Tibial nerve (tissue), 4 donors: ENCODE results near the gene DSTYK. TPM values are rescaled to one million over a fixed set of nuclear protein-coding genes. Genes with fewer than 3 reads are reported as not detected.

ENCODE experiments used
- DNase-seq, 2 donors: peaks; one replicate each; pipeline ENCODE4 v3.0.0-alpha.2; 2019; ENCODE audit warnings: low spot score in 2 of 2
- H3K27ac ChIP-seq, 4 donors: fragments of 200-600 bp; sonication (generic) in 3 of 4; one replicate each; pipeline ENCODE4 v1.5.1; 2017 to 2019; ENCODE audit warnings: mild to moderate bottlenecking in 1 of 4
- H3K27me3 ChIP-seq, 2 donors: fragments of 200-600 bp; sonication (generic) in 1 of 2; one replicate each; pipeline versions ENCODE4 v1.5.1 to v1.6.0; 2017 to 2019
- H3K36me3 ChIP-seq, 3 donors: fragments of 200-600 bp; sonication (generic); one replicate each; pipeline ENCODE4 v1.5.1; 2018 to 2019
- H3K4me1 ChIP-seq, 4 donors: fragments of 200-600 bp; sonication (generic) in 3 of 4; one replicate each; pipeline ENCODE4 v1.5.1; 2017 to 2019
- H3K4me3 ChIP-seq, 4 donors: fragments of 200-600 bp; sonication (generic) in 3 of 4; one replicate each; pipeline ENCODE4 v1.5.1; 2017 to 2019; ENCODE audit warnings: mild to moderate bottlenecking in 1 of 4, moderate library complexity in 1 of 4
- H3K9me3 ChIP-seq, 4 donors: fragments of 200-600 bp; sonication (generic) in 3 of 4; one replicate each; pipeline ENCODE4 v1.5.1; 2017 to 2019
- EP300 ChIP-seq, 2 donors: sonication (generic); formaldehyde crosslinking; IDR thresholded peaks; one replicate each; pipeline ENCODE4 v1.6.1; 2017; ENCODE audit warnings: antibody characterized with exemption in 2 of 2, mild to moderate bottlenecking in 1 of 2
- POLR2A ChIP-seq, 2 donors: fragments of 450-650 bp; IDR thresholded peaks; one replicate each; pipeline ENCODE4 v1.6.1; 2017; ENCODE audit warnings: antibody characterized with exemption in 2 of 2, mild to moderate bottlenecking in 2 of 2, moderate library complexity in 2 of 2
- WGBS, 2 donors: methylation state at CpG; one replicate each; pipeline ENCODE4 v1.1.5; 2018; 5-methylcytosine and 5-hydroxymethylcytosine counted together
- total RNA-seq, 4 donors: library from RNA; depleted of rRNA; stranded (reverse); fragments of >200 nt; gene quantifications; one replicate each; pipeline ENCODE4 v1.1.0, GENCODE V29; 2016
- TF ChIP-seq, protein P1 (sequence below), 5 experiments: fragments of 200-600 bp in 3 of 5; fragments of 450-650 bp in 2 of 5; sonication (generic) in 3 of 5; IDR thresholded peaks; one replicate each; pipeline ENCODE4 v1.5.1; 2016 to 2019; ENCODE audit warnings: antibody characterized with exemption in 5 of 5, mild to moderate bottlenecking in 3 of 5, moderate library complexity in 2 of 5

DSTYK gene
- total RNA-seq, 4 donors from 2014 or later = 10.5 to 15.5 (median 14.1) TPM

DNA sequence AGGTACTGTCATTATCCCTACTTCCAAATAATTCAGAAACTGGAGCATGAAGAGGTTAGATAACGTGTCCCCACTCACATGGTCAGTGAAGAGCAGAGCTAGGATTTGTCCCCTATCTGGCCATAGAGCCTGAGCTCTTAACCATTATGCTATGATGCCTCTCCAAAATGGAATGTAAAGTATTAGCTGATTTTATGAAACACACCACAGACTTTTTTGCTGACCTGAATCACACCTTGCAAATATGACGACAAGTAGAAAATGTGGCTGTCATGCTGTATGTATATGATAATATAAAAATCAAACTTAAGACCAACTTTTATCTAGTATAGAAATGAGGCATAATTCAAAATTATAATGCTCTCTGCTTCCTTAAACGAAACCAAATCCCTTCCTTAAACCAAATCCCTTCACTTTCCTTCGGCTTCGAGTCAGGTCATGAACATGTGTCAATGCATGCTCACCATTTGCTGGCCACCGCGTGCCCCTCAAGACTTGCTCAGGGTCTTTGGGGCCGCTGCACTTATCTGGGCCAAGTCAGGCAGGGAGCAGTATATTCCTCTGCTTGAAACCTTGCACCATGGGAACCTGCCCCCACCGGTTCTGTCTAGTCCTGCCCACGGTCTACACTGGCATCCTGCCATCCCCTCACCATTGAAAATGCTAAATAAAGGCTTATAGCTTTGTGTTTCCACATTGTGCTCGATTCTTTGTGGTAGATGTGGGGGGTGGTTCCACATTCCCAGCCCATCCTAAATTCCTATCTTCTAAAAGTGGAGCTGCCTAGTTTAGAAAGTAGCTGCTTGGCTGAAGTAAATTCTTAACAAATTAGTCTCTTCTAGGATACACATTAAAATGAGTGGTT is 14.6 kb upstream of the DSTYK start:
- no peak overlapping the region for H3K4me3 ChIP-seq
- no peak for DNase-seq
- H3K9me3 ChIP-seq = no peaks in the 10 kb centered on the region
- peak overlapping the region in 2 of 4 donors; percentile 13 to 16 for H3K27ac ChIP-seq
- TF ChIP-seq, protein P1, sequence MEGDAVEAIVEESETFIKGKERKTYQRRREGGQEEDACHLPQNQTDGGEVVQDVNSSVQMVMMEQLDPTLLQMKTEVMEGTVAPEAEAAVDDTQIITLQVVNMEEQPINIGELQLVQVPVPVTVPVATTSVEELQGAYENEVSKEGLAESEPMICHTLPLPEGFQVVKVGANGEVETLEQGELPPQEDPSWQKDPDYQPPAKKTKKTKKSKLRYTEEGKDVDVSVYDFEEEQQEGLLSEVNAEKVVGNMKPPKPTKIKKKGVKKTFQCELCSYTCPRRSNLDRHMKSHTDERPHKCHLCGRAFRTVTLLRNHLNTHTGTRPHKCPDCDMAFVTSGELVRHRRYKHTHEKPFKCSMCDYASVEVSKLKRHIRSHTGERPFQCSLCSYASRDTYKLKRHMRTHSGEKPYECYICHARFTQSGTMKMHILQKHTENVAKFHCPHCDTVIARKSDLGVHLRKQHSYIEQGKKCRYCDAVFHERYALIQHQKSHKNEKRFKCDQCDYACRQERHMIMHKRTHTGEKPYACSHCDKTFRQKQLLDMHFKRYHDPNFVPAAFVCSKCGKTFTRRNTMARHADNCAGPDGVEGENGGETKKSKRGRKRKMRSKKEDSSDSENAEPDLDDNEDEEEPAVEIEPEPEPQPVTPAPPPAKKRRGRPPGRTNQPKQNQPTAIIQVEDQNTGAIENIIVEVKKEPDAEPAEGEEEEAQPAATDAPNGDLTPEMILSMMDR (IDR thresholded peaks at IDR 0.05) = no peak
- TF ChIP-seq EP300 (IDR thresholded peaks at IDR 0.05) (no peak), POLR2A (IDR thresholded peaks at IDR 0.05) (no peak)
- no peaks in the 10 kb centered on the region for H3K36me3 ChIP-seq
- H3K4me1 ChIP-seq = peaks cover 0 to 37% (median 10%) of the 10 kb centered on the region in 4 donors
- WGBS, 2 donors = 56 to 58% methylated on average over 11 of the region's 11 CpGs
- H3K27me3 ChIP-seq = no peaks in the 10 kb centered on the region

DNA sequence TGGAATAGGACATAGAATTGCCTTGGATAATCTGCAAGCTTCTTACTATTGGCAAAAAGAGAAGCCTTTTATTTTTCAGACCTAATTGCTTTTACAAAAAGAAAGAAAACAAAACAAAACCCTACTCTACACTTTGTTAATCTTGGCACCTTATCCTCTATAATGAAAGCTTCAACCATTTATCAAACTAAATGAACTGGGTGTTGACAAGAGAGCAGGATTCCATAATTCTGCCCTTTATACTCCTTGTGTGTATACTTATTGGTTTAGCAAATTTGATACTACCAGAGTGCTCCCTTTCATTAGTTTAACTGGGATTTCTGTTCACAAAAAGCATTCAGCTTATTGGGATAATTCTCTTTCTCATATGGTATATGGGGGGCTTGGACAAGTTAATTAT is 13.2 kb upstream of the DSTYK start:
- Histone ChIP-seq H3K4me1 (peaks cover 0 to 31% (median 7%) of the 10 kb centered on the region in 4 donors), H3K27me3 (no peaks in the 10 kb centered on the region), H3K9me3 (no peaks in the 10 kb centered on the region), H3K36me3 (no peaks in the 10 kb centered on the region), H3K27ac (no peak overlapping the region), H3K4me3 (no peak overlapping the region)
- TF ChIP-seq, protein P1 (IDR thresholded peaks at IDR 0.05) = no peak
- TF ChIP-seq EP300 (IDR thresholded peaks at IDR 0.05) (no peak), POLR2A (IDR thresholded peaks at IDR 0.05) (no peak)
- no peak for DNase-seq

DNA sequence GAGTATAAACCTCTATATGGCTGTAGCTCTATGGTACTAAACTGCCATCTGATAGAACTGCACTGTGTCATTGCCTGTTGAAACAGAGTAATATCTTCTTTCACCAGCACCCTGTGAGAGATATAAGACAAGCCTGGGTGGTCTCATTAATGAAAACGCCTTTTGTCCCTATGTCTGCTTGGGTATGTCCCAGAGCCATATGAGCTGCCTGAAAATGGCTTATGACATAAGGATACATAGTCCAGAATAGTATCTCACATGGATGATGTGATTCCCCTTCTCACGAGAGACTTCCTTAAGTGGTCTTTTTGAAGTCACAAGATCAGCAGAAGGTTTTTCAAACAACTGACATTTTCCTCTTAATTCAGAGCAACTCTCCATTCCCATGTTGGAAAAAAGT is 8.9 kb upstream of the DSTYK start:
- TF ChIP-seq EP300 (IDR thresholded peaks at IDR 0.05) (no peak), POLR2A (IDR thresholded peaks at IDR 0.05) (no peak)
- TF ChIP-seq, protein P1 (IDR thresholded peaks at IDR 0.05) = no peak
- 36 to 39% methylated on average over 2 of the region's 2 CpGs for WGBS, 2 donors

DNA sequence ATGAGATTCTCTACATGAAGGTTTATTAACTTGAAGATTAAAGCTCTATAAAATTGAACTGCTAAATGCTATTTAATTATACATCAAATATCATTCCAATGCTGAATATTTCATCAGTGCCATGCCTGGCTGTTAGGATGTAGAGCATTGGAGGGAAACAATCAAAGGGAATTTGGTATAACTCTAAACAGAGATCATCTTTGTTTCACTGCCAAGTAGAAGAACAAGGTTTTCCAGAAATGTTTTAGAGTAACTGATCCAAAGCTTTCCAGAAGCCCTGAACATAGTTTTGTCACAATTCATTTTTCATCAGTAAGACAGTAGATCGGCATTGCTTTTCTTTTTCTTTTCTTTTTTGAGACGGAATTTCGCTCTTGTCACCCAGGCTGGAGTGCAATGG is 5.9 kb upstream of the DSTYK start:
- peaks cover 0 to 2% (median 0%) of the 10 kb centered on the region in 4 donors for H3K4me1 ChIP-seq
- 55 to 61% methylated on average over 3 of the region's 3 CpGs for WGBS, 2 donors
- no peaks in the 10 kb centered on the region for H3K36me3 ChIP-seq
- H3K27ac ChIP-seq = no peak overlapping the region
- no peaks in the 10 kb centered on the region for H3K9me3 ChIP-seq
- TF ChIP-seq POLR2A (IDR thresholded peaks at IDR 0.05) (no peak), EP300 (IDR thresholded peaks at IDR 0.05) (no peak)
- TF ChIP-seq, protein P1 (IDR thresholded peaks at IDR 0.05) = no peak
- no peaks in the 10 kb centered on the region for H3K27me3 ChIP-seq
- no peak for DNase-seq
- no peak overlapping the region for H3K4me3 ChIP-seq

More for the DNA sequence above, 8.9 kb upstream of the DSTYK start:
- Histone ChIP-seq H3K9me3 (no peaks in the 10 kb centered on the region), H3K36me3 (no peaks in the 10 kb centered on the region), H3K27me3 (no peaks in the 10 kb centered on the region), H3K27ac (no peak overlapping the region), H3K4me3 (no peak overlapping the region), H3K4me1 (no peaks in the 10 kb centered on the region)
- no peak for DNase-seq

DNA sequence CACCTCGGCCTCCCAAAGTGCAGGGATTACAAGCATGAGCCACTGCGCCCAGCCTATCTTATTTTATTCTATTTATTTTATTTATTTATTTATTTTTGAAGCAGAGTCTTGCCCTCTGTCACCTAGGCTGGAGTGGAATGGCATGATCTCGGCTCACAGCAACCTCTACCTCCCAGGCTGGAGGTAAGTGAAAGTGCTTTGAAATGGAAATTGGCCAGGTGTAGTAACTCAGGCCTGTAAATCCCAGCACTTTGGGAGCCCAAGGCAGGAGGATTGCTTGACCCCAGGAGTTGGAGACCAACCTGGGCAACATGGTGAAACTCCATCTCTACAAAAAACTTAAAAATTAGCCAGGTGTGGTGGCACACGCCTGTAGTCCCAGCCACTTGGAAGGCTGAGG is 5.1 kb upstream of the DSTYK start:
- Histone ChIP-seq H3K27ac (no peak overlapping the region), H3K36me3 (no peaks in the 10 kb centered on the region), H3K4me3 (no peak overlapping the region), H3K27me3 (no peaks in the 10 kb centered on the region), H3K4me1 (peaks cover 0 to 10% (median 2%) of the 10 kb centered on the region in 4 donors), H3K9me3 (no peaks in the 10 kb centered on the region)
- TF ChIP-seq, protein P1 (IDR thresholded peaks at IDR 0.05) = no peak
- TF ChIP-seq EP300 (IDR thresholded peaks at IDR 0.05) (no peak), POLR2A (IDR thresholded peaks at IDR 0.05) (no peak)
- WGBS, 2 donors = 87 to 90% methylated on average over 4 of the region's 4 CpGs
- DNase-seq = no peak
